Duodenal mucosa (tissue), 2 donors: ENCODE results near the gene PADI4.

Experiments used
- H3K27ac ChIP-seq: one replicate; pipeline ENCODE4 v1.7.0; 2013; ENCODE audit warnings: low read depth, low read length
- H3K27me3 ChIP-seq, 2 donors: one replicate each; pipeline ENCODE4 v1.7.0; 2013; ENCODE audit warnings: low read length in 2 of 2, control low read depth in 1 of 2; ENCODE audit not compliant: insufficient read depth in 2 of 2, control insufficient read depth in 1 of 2
- H3K36me3 ChIP-seq, 2 donors: one replicate each; pipeline ENCODE4 v1.7.0; 2013; ENCODE audit warnings: low read length in 2 of 2, control low read depth in 1 of 2; ENCODE audit not compliant: insufficient read depth in 2 of 2, control insufficient read depth in 1 of 2
- H3K4me1 ChIP-seq, 2 donors: one replicate each; pipeline ENCODE4 v1.7.0; 2013; ENCODE audit warnings: low read length in 2 of 2, control low read depth in 1 of 2; ENCODE audit not compliant: insufficient read depth in 2 of 2, control insufficient read depth in 1 of 2
- H3K4me3 ChIP-seq, 2 donors: one replicate each; pipeline ENCODE4 v1.7.0; 2013; ENCODE audit warnings: low read length in 2 of 2, low read depth in 1 of 2
- H3K9ac ChIP-seq, 2 donors: one replicate each; pipeline ENCODE4 v1.7.0; 2013; ENCODE audit warnings: low read length in 2 of 2, low read depth in 1 of 2
- H3K9me3 ChIP-seq, 2 donors: one replicate each; pipeline ENCODE4 v1.7.0; 2013; ENCODE audit warnings: low read length in 2 of 2, control low read depth in 1 of 2; ENCODE audit not compliant: control insufficient read depth in 1 of 2

The PADI4 gene, protein sequence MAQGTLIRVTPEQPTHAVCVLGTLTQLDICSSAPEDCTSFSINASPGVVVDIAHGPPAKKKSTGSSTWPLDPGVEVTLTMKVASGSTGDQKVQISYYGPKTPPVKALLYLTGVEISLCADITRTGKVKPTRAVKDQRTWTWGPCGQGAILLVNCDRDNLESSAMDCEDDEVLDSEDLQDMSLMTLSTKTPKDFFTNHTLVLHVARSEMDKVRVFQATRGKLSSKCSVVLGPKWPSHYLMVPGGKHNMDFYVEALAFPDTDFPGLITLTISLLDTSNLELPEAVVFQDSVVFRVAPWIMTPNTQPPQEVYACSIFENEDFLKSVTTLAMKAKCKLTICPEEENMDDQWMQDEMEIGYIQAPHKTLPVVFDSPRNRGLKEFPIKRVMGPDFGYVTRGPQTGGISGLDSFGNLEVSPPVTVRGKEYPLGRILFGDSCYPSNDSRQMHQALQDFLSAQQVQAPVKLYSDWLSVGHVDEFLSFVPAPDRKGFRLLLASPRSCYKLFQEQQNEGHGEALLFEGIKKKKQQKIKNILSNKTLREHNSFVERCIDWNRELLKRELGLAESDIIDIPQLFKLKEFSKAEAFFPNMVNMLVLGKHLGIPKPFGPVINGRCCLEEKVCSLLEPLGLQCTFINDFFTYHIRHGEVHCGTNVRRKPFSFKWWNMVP

GRCh38 chr1:17307946-17308345, at the start of gene PADI4:
Gene PADI4, plus strand, starts transcription at chr1:17308197. Its CDS starts 26 bp downstream, at chr1:17308223.
- H3K27me3 ChIP-seq: peaks cover 5 to 14% of the 10 kb centered on the region in 2 donors
- H3K9me3 ChIP-seq: no peaks in the 10 kb centered on the region
- H3K36me3 ChIP-seq: no peaks in the 10 kb centered on the region
- no peaks in the 10 kb centered on the region for H3K4me1 ChIP-seq
- no peak within 1 kb of the TSS for H3K27ac ChIP-seq
- H3K4me3 ChIP-seq: no peak within 1 kb of the TSS
- H3K9ac ChIP-seq: no peak within 1 kb of the TSS

DNA sequence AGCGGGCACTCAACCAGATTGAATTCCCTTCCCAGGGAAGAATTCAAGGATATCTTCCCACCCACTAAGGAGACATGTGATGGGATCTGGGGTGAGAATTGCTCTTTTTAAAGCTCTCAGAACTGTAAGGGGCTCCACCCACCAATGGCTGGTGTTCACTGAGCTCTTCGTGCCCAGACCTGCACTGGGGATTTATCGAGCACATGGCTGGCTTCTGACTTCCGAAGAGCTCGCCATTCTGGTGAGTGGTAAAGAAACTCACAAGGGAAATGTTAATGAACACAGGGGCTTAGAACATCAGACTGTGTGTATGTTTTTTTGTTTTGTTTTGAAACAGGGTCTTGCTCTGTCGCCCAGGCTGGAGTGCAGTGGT, 49.3 kb upstream of the PADI4 start:
- H3K27me3 ChIP-seq: peaks cover 0 to 11% of the 10 kb centered on the region in 2 donors
- H3K9ac ChIP-seq: no peak overlapping the region
- H3K4me3 ChIP-seq: no peak overlapping the region
- no peaks in the 10 kb centered on the region for H3K4me1 ChIP-seq
- no peak overlapping the region for H3K27ac ChIP-seq
- no peaks in the 10 kb centered on the region for H3K9me3 ChIP-seq
- no peaks in the 10 kb centered on the region for H3K36me3 ChIP-seq

DNA sequence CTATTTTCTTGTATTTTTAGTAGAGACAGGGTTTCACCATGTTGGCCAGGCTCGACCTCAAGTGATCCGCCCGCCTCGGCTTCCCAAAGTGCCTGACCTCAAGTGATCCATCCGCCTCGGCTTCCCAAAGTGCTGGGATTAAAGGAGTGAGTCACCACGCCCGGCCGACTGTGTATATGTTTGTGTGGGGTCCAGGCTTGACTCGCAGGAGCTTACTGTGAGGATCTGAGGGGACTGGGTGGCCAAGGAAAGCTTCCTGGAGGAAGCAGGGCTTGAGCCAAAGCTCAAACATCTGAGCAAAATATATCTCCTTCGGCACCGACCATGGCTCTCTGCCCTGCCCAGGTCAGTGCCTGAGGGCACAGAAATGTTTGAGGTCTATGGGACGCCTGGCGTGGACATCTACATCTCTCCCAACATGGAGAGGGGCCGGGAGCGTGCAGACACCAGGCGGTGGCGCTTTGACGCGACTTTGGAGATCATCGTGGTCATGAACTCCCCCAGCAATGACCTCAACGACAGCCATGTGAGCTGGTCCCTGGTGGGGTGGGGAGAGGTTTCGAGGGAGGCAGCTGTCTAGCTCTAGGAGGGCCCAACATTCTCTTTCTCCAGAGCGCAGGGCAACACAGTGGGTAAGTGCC, 48.6 kb upstream of the PADI4 start:
- H3K27ac ChIP-seq: no peak overlapping the region
- H3K4me1 ChIP-seq: no peaks in the 10 kb centered on the region
- no peak overlapping the region for H3K9ac ChIP-seq
- H3K27me3 ChIP-seq: peaks cover 0 to 11% of the 10 kb centered on the region in 2 donors
- no peak overlapping the region for H3K4me3 ChIP-seq
- no peaks in the 10 kb centered on the region for H3K9me3 ChIP-seq
- no peaks in the 10 kb centered on the region for H3K36me3 ChIP-seq

DNA sequence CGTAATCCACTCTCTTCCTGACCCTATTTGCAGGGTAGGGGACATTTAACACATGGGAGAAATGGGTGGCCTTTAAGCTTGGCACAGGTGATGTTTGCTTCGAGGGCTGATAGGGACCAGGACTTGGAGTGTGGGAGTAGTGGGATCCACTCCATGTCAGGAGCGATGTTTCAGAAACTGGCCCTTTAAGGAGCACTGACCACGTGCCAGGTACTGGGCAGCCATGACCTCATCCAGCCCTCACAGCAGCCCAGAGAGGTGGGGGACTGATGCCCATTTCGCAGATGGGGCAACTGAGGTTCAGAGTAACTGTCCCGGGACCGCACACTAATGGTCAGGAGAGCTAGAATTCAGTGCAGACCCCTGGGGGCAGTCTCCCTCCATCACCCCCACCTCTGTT, 47.7 kb upstream of the PADI4 start:
- peaks cover 0 to 11% of the 10 kb centered on the region in 2 donors for H3K27me3 ChIP-seq
- H3K4me1 ChIP-seq: no peaks in the 10 kb centered on the region
- no peak overlapping the region for H3K9ac ChIP-seq
- no peaks in the 10 kb centered on the region for H3K9me3 ChIP-seq
- H3K36me3 ChIP-seq: no peaks in the 10 kb centered on the region
- no peak overlapping the region for H3K27ac ChIP-seq
- H3K4me3 ChIP-seq: no peak overlapping the region

GRCh38 chr1:17260738-17261137, 47.3 kb upstream of the PADI4 start:
- Histone ChIP-seq H3K27me3 (peaks cover 0 to 11% of the 10 kb centered on the region in 2 donors), H3K9ac (no peak overlapping the region), H3K27ac (no peak overlapping the region), H3K36me3 (no peaks in the 10 kb centered on the region), H3K4me3 (no peak overlapping the region), H3K4me1 (no peaks in the 10 kb centered on the region), H3K9me3 (no peaks in the 10 kb centered on the region)

- H3K9ac ChIP-seq: no peak overlapping the region
- H3K27me3 ChIP-seq: peaks cover 0 to 11% of the 10 kb centered on the region in 2 donors
- no peak overlapping the region for H3K4me3 ChIP-seq
- no peaks in the 10 kb centered on the region for H3K4me1 ChIP-seq
- no peaks in the 10 kb centered on the region for H3K36me3 ChIP-seq
- no peak overlapping the region for H3K27ac ChIP-seq
- no peaks in the 10 kb centered on the region for H3K9me3 ChIP-seq
These were observed 44.1 kb upstream of the PADI4 start for GRCh38 chr1:17263936-17264335.

GRCh38 chr1:17264470-17264869, 43.5 kb upstream of the PADI4 start:
- no peaks in the 10 kb centered on the region for H3K36me3 ChIP-seq
- H3K9me3 ChIP-seq: no peaks in the 10 kb centered on the region
- H3K9ac ChIP-seq: no peak overlapping the region

GRCh38 chr1:17265162-17265561, 42.8 kb upstream of the PADI4 start:
- no peak overlapping the region for H3K4me3 ChIP-seq
- no peak overlapping the region for H3K9ac ChIP-seq
- H3K27me3 ChIP-seq: peaks cover 0 to 5% of the 10 kb centered on the region in 2 donors
- no peaks in the 10 kb centered on the region for H3K36me3 ChIP-seq
- no peaks in the 10 kb centered on the region for H3K4me1 ChIP-seq
- no peaks in the 10 kb centered on the region for H3K9me3 ChIP-seq
- no peak overlapping the region for H3K27ac ChIP-seq

More at GRCh38 chr1:17264470-17264869, 43.5 kb upstream of the PADI4 start:
- Histone ChIP-seq H3K4me1 (no peaks in the 10 kb centered on the region), H3K27ac (no peak overlapping the region), H3K27me3 (peaks cover 0 to 10% of the 10 kb centered on the region in 2 donors), H3K4me3 (no peak overlapping the region)

DNA sequence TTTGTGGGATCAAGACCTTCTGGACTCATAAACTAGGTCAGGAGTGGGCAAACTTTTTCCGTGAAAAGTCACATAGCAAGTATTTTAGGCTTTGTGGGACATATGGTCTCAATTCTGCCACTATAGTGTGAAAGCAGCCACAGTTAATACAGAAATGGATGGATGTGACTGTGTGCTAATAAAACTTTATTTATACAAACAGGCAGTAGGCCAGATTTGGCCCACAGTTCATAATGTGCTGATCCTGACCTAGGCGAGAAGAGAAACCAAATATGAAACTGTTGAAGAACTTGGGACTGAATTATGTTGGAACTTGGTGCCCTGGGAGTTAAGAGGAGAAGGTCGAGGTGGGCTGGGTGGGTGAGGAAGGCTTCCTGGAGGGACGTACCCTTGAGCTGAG, 42.0 kb upstream of the PADI4 start:
- H3K27me3 ChIP-seq: peaks cover 0 to 2% of the 10 kb centered on the region in 2 donors
- H3K4me3 ChIP-seq: no peak overlapping the region
- no peak overlapping the region for H3K27ac ChIP-seq
- H3K4me1 ChIP-seq: no peaks in the 10 kb centered on the region
- H3K9ac ChIP-seq: no peak overlapping the region
- no peaks in the 10 kb centered on the region for H3K9me3 ChIP-seq
- H3K36me3 ChIP-seq: no peaks in the 10 kb centered on the region
